Fibroblast of lung (primary cell): ENCODE results near the gene TRIM38. TPM values are rescaled to one million over a fixed set of nuclear protein-coding genes. Genes with fewer than 3 reads are reported as not detected.

Experiments
- DNase-seq, 2 donors: peaks; one replicate each; pipeline versions ENCODE4 v3.0.0 to v3.0.0-alpha.2; 2010; ENCODE audit warnings: low read depth in 2 of 2
- H2AFZ ChIP-seq: 2 replicates; pipeline ENCODE4 v1.5.1; 2012; ENCODE audit warnings: low read length, control low read depth, inconsistent platforms
- H3K27ac ChIP-seq: 2 replicates; pipeline ENCODE4 v1.5.1; 2011; ENCODE audit warnings: low read length, control low read depth; ENCODE audit not compliant: insufficient read depth
- H3K27me3 ChIP-seq: 2 replicates; pipeline ENCODE4 v1.5.1; 2011; ENCODE audit warnings: mild to moderate bottlenecking, low read length; ENCODE audit not compliant: control insufficient read depth, insufficient read depth
- H3K36me3 ChIP-seq: 2 replicates; pipeline ENCODE4 v1.5.1; 2011; ENCODE audit warnings: low read length; ENCODE audit not compliant: control insufficient read depth, insufficient read depth
- H3K4me1 ChIP-seq: 2 replicates; pipeline ENCODE4 v1.5.1; 2011; ENCODE audit warnings: low read length; ENCODE audit not compliant: control insufficient read depth, insufficient read depth; ENCODE audit errors: extremely low read depth
- H3K4me2 ChIP-seq: 2 replicates; pipeline ENCODE4 v1.5.1; 2011; ENCODE audit warnings: low read length, control low read depth; ENCODE audit not compliant: insufficient read depth; ENCODE audit errors: extremely low read depth
- H3K4me3 ChIP-seq, 4 experiments: fragments of 200-600 bp in 1 of 4; sonication (generic) in 1 of 4; replicated peaks in 1 of 4; 2 replicates each; pipeline ENCODE4 v1.5.1; 2011 to 2016; ENCODE audit warnings: low read length in 4 of 4, low read depth in 3 of 4, mild to moderate bottlenecking in 3 of 4, control low read depth in 2 of 4, inconsistent platforms in 1 of 4, mixed read lengths in 1 of 4; ENCODE audit not compliant: insufficient read depth in 1 of 4; ENCODE audit errors: control extremely low read depth in 1 of 4
- H3K79me2 ChIP-seq: 2 replicates; pipeline ENCODE4 v1.5.1; 2012; ENCODE audit warnings: mild to moderate bottlenecking, low read length, inconsistent platforms; ENCODE audit not compliant: control insufficient read depth, insufficient read depth
- H3K9ac ChIP-seq: 2 replicates; pipeline ENCODE4 v1.5.1; 2011; ENCODE audit warnings: mild to moderate bottlenecking, low read length, control low read depth; ENCODE audit not compliant: insufficient read depth
- H3K9me3 ChIP-seq: 2 replicates; pipeline ENCODE4 v1.5.1; 2012; ENCODE audit warnings: low read depth, low read length; ENCODE audit not compliant: control insufficient read depth, insufficient read depth
- H4K20me1 ChIP-seq: 2 replicates; pipeline ENCODE4 v1.5.1; 2011; ENCODE audit warnings: low read length; ENCODE audit not compliant: control insufficient read depth, insufficient read depth; ENCODE audit errors: extremely low read depth
- EZH2 ChIP-seq: IDR thresholded peaks from 2 replicates; pipeline ENCODE4 v1.5.1; 2012; ENCODE audit warnings: low read length, control low read depth, mild to moderate bottlenecking; ENCODE audit errors: missing control alignments
- polyA plus RNA-seq, 2 donors: library from polyadenylated mRNA; depleted of rRNA in 1 of 2; stranded (reverse) in 1 of 2; unstranded in 1 of 2; fragments of >200 nt; gene quantifications; 2 replicates each; pipeline ENCODE4 v1.2.1, GENCODE V29; 2011 to 2012; ENCODE audit warnings: missing spikeins in 1 of 2
- total RNA-seq: library from RNA; depleted of rRNA; stranded (reverse); fragments of >200 nt; gene quantifications from 2 replicates; pipeline ENCODE4 v1.2.1, GENCODE V29; 2014
- TF ChIP-seq, protein P1 (sequence below), 2 donors: IDR thresholded peaks in 1 of 2; conservative IDR thresholded peaks in 1 of 2; 1 replicate in 1 of 2; 2 replicates in 1 of 2; pipeline ENCODE4 v1.5.1; 2011 to 2012; ENCODE audit warnings: low read length in 2 of 2, control low read depth in 1 of 2, inconsistent platforms in 1 of 2, low read depth in 1 of 2, mild to moderate bottlenecking in 1 of 2

The TRIM38 gene
- total and polyA plus RNA-seq, 2 donors (not counting 1 experiment from before 2014, with no cell fraction given) = 7.6 to 14.5 TPM

GRCh38 chr6:25966711-25967110 lies 4.1 kb downstream of the TRIM38 start:
- Histone ChIP-seq H3K36me3 (peaks cover 12% of the 10 kb centered on the region), H3K9ac (no peak overlapping the region), H3K4me3 (peak overlapping the region in 1 of 4 experiments; percentile 24), H3K27me3 (no peaks in the 10 kb centered on the region), H3K27ac (no peak overlapping the region), H4K20me1 (no peaks in the 10 kb centered on the region), H3K9me3 (no peaks in the 10 kb centered on the region), H3K4me2 (no peak overlapping the region), H3K79me2 (peaks cover 20% of the 10 kb centered on the region), H2AFZ (no peak overlapping the region), H3K4me1 (peaks cover 14% of the 10 kb centered on the region)
- no peak for TF ChIP-seq EZH2
- TF ChIP-seq, protein P1, sequence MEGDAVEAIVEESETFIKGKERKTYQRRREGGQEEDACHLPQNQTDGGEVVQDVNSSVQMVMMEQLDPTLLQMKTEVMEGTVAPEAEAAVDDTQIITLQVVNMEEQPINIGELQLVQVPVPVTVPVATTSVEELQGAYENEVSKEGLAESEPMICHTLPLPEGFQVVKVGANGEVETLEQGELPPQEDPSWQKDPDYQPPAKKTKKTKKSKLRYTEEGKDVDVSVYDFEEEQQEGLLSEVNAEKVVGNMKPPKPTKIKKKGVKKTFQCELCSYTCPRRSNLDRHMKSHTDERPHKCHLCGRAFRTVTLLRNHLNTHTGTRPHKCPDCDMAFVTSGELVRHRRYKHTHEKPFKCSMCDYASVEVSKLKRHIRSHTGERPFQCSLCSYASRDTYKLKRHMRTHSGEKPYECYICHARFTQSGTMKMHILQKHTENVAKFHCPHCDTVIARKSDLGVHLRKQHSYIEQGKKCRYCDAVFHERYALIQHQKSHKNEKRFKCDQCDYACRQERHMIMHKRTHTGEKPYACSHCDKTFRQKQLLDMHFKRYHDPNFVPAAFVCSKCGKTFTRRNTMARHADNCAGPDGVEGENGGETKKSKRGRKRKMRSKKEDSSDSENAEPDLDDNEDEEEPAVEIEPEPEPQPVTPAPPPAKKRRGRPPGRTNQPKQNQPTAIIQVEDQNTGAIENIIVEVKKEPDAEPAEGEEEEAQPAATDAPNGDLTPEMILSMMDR (conservative IDR thresholded peaks at IDR 0.05 in 1 of 2, IDR thresholded peaks at IDR 0.05 in 1 of 2; ENCODE audit: low read depth in 1 of 2, low read length in 2 of 2) = no peak
- no peak for DNase-seq

DNA sequence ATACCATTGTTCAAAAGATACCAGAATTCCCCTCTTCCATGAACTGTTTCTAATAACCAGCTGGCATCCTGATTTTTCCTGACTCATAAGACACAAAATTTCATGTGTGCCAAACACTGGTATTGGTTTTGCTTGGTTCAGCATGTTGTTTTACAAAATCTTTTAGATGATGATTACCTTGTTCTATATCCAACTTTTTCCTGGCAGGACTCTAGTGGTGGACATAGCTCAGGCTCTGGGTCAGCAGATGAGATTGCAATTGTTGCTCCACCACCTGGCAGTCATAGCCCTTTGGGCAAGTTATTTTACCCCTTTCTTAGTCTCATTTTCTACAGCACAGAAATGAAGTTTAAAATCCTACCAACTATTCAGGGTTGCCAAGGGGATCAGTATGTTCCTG lies 6.2 kb downstream of the TRIM38 start:
- no peak overlapping the region for H3K9ac ChIP-seq

GRCh38 chr6:25971187-25971821 lies 8.7 kb downstream of the TRIM38 start:
- peak overlapping the region; percentile 60 for H3K4me2 ChIP-seq
- H3K4me1 ChIP-seq = peaks cover 12% of the 10 kb centered on the region
- H3K27me3 ChIP-seq = no peaks in the 10 kb centered on the region
- no peak overlapping the region for H2AFZ ChIP-seq
- peak; percentile 95 for DNase-seq
- TF ChIP-seq, protein P1 (conservative IDR thresholded peaks at IDR 0.05 in 1 of 2, IDR thresholded peaks at IDR 0.05 in 1 of 2; ENCODE audit: low read depth in 1 of 2, low read length in 2 of 2) = no peak
- no peak for TF ChIP-seq EZH2
- H3K9me3 ChIP-seq = no peaks in the 10 kb centered on the region
- H3K9ac ChIP-seq = no peak overlapping the region
- peaks cover 3% of the 10 kb centered on the region for H3K79me2 ChIP-seq
- H3K36me3 ChIP-seq = peaks cover 24% of the 10 kb centered on the region
- H3K27ac ChIP-seq = peak overlapping the region; percentile 67
- H4K20me1 ChIP-seq = no peaks in the 10 kb centered on the region
- H3K4me3 ChIP-seq = no peak overlapping the region

More for the DNA sequence above, 6.2 kb downstream of the TRIM38 start:
- no peaks in the 10 kb centered on the region for H3K27me3 ChIP-seq
- no peak overlapping the region for H3K4me2 ChIP-seq
- no peak overlapping the region for H3K27ac ChIP-seq
- no peaks in the 10 kb centered on the region for H3K9me3 ChIP-seq
- H2AFZ ChIP-seq = no peak overlapping the region
- H4K20me1 ChIP-seq = no peaks in the 10 kb centered on the region
- H3K4me1 ChIP-seq = peaks cover 13% of the 10 kb centered on the region
- peak; percentile 27 to 42 for DNase-seq
- peaks cover 25% of the 10 kb centered on the region for H3K36me3 ChIP-seq
- TF ChIP-seq EZH2 = no peak
- TF ChIP-seq, protein P1 (conservative IDR thresholded peaks at IDR 0.05 in 1 of 2, IDR thresholded peaks at IDR 0.05 in 1 of 2; ENCODE audit: low read depth in 1 of 2, low read length in 2 of 2) = no peak
- no peak overlapping the region for H3K4me3 ChIP-seq
- H3K79me2 ChIP-seq = peaks cover 14% of the 10 kb centered on the region
